Activated naive CD4-positive, alpha-beta T cell treated with anti-CD3 and anti-CD28 coated beads for 36 hours (primary cell): ENCODE measurements around the gene ZSWIM3. TPM values are rescaled to one million over a fixed set of nuclear protein-coding genes. Genes with fewer than 3 reads are reported as not detected.
A peak's percentile ranks its signal among the peaks of the same experiment; 100 is the strongest.

Source experiments
- CTCF ChIA-PET: fragments of 350-600 bp; sonication (Branson Sonifier 250); formaldehyde crosslinking; loops from one replicate; lab custom pipeline; 2021; ENCODE audit warnings: antibody characterized with exemption; lab: Charles Lee
- DNase-seq: peaks from one replicate; pipeline ENCODE4 v3.0.0-alpha.2; 2020
- H3K27ac Mint-ChIP-seq: one replicate; pipeline ENCODE4 v1.8.0; 2021; ENCODE audit warnings: mild to moderate bottlenecking, mixed read lengths
- H3K27me3 Mint-ChIP-seq: one replicate; pipeline ENCODE4 v1.8.0; 2021; ENCODE audit warnings: low read depth, mixed read lengths
- H3K36me3 Mint-ChIP-seq: one replicate; pipeline ENCODE4 v1.8.0; 2021; ENCODE audit warnings: low read depth, mixed read lengths
- H3K4me1 Mint-ChIP-seq: one replicate; pipeline ENCODE4 v1.8.0; 2021; ENCODE audit warnings: low read depth, mixed read lengths
- H3K4me3 Mint-ChIP-seq: one replicate; pipeline ENCODE4 v1.8.0; 2021; ENCODE audit warnings: mild to moderate bottlenecking, moderate library complexity, mixed read lengths
- H3K9me3 Mint-ChIP-seq: one replicate; pipeline ENCODE4 v1.8.0; 2021; ENCODE audit warnings: mixed read lengths
- intact Hi-C: fragments of 100-400 bp; cut with micrococcal nuclease; formaldehyde crosslinking; loops from one replicate; pipeline ENCODE4 v1.15.1; 2023
- total RNA-seq, 2 experiments: library from RNA; stranded (reverse); gene quantifications; one replicate each; pipeline ENCODE4 v1.2.3, GENCODE V29; 2021

The ZSWIM3 gene
- total RNA-seq, 2 experiments from 2014 or later = 3.3 to 3.7 TPM

DNA sequence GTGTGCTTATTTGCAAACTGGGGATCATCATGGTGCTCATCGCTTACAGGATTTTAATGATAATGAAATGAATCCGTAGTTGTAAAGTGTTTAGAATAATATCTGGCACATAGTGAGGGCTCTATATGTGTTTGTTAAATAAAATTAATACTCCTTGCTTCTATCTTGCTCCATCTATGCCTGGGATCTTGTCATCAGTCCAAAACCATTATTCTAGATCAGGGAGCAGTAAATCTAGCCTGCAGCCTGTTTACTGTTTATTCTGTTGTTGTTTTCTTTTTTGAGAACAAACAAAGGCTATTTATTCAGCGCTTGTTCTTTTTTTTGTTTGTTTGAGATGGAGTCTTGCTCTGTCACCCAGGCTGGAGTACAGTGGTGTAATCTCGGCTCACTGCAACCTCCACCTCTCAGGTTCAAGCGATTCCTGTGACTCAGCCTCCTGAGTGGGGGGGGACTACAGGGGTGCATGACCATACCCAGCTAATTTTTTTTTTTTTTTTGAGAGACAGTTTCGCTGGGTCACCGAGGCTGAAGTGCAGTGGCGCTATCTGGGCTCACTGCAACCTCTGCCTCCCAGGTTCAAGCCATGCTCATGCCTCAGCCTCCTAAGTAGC is 8.3 kb upstream of the ZSWIM3 start:
- CTCF ChIA-PET = no interaction called here
- H3K9me3 Mint-ChIP-seq = no peaks in the 10 kb centered on the region
- peaks cover 13% of the 10 kb centered on the region for H3K36me3 Mint-ChIP-seq
- H3K4me3 Mint-ChIP-seq = no peak overlapping the region
- peaks cover 4% of the 10 kb centered on the region for H3K4me1 Mint-ChIP-seq
- no peak overlapping the region for H3K27ac Mint-ChIP-seq
- DNase-seq = no peak
- intact Hi-C loops = no loop called here
- H3K27me3 Mint-ChIP-seq = no peaks in the 10 kb centered on the region

DNA sequence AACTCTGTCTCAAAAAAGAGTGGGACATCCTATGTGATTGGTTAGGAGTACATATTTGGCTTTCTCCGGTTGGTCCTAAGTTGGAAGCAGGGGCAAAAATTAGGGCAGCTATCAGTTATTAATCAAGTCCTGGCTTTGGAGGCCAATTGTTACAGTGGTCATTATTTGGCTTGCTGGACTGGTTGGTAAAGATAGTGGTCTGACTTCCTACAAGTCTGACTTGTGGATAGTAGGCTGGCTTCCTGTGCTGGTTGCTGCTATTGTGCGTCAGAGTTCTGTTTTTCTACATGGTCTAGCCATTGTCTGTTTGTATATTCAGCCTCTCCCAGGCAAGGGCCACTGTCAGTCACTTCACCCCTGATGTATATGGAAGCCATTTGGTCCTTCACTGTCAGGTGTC is 7.2 kb upstream of the ZSWIM3 start:
- H3K27ac Mint-ChIP-seq = no peak overlapping the region

DNA sequence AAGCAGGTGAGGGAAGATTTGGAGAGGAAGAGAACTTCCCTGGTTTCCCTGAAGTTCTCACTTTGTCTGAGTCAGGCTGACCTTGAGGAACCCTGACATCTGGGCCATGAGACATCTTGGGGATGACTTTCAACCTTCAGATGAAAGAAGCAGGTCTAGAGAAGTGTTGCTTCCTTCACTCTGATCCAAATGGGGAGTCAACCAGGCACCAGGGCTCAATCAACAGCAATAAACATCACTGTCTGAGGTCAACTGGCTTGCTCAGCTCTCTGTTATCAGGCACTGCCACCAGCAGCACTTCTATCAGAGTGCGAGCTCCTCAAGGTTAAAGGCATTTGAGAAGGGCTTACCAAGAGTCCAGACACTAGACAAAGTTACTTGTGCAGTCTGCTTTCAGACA is 6.5 kb upstream of the ZSWIM3 start:
- Mint-ChIP-seq H3K27me3 (no peaks in the 10 kb centered on the region), H3K27ac (no peak overlapping the region), H3K36me3 (peaks cover 13% of the 10 kb centered on the region), H3K4me3 (no peak overlapping the region), H3K9me3 (no peaks in the 10 kb centered on the region), H3K4me1 (peaks cover 19% of the 10 kb centered on the region)
- CTCF ChIA-PET = no interaction called here
- DNase-seq = no peak
- intact Hi-C loops = no loop called here

More for the DNA sequence above, 7.2 kb upstream of the ZSWIM3 start:
- CTCF ChIA-PET = no interaction called here
- Mint-ChIP-seq H3K36me3 (peaks cover 13% of the 10 kb centered on the region), H3K4me3 (no peak overlapping the region), H3K4me1 (peaks cover 14% of the 10 kb centered on the region), H3K27me3 (no peaks in the 10 kb centered on the region), H3K9me3 (no peaks in the 10 kb centered on the region)
- DNase-seq = no peak
- intact Hi-C loops = no loop called here

- H3K9me3 Mint-ChIP-seq = no peaks in the 10 kb centered on the region
- DNase-seq = no peak
- intact Hi-C loops = no loop called here
- H3K27me3 Mint-ChIP-seq = no peaks in the 10 kb centered on the region
- H3K27ac Mint-ChIP-seq = no peak overlapping the region
- no peak overlapping the region for H3K4me3 Mint-ChIP-seq
- CTCF ChIA-PET = no interaction called here
- H3K4me1 Mint-ChIP-seq = peaks cover 25% of the 10 kb centered on the region
- H3K36me3 Mint-ChIP-seq = peaks cover 12% of the 10 kb centered on the region
These were observed 5.9 kb upstream of the ZSWIM3 start for GRCh38 chr20:45851501-45851900.

DNA sequence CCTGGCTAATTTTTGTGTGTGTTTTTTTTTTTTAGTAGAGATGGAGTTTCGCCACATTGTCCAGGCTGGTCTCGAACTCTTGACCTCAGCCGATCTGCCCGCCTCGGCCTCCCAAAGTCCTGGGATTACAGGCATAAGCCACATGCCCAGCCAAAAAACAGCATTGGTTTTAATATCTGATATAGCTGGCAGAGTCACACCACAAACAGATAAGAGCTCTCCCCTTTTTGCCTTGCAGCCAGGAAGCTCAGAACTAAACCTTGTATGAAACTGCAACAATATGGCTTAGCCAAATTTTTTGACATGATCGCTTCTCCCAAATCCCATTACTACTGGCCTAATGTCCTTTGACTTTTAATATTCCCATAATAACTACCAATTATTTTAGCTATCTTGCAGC is 5.1 kb upstream of the ZSWIM3 start:
- Mint-ChIP-seq H3K4me1 (peaks cover 29% of the 10 kb centered on the region), H3K4me3 (no peak overlapping the region), H3K9me3 (no peaks in the 10 kb centered on the region), H3K36me3 (peaks cover 11% of the 10 kb centered on the region), H3K27me3 (no peaks in the 10 kb centered on the region), H3K27ac (no peak overlapping the region)
- CTCF ChIA-PET = interaction anchor here (0.7 to 1.1 kb wide), 2 partner anchors 82 to 118 kb away, joined by 4 to 5 read pairs; partner anchors contain the start of gene PCIF1
- intact Hi-C loops = no loop called here
- DNase-seq = no peak

DNA sequence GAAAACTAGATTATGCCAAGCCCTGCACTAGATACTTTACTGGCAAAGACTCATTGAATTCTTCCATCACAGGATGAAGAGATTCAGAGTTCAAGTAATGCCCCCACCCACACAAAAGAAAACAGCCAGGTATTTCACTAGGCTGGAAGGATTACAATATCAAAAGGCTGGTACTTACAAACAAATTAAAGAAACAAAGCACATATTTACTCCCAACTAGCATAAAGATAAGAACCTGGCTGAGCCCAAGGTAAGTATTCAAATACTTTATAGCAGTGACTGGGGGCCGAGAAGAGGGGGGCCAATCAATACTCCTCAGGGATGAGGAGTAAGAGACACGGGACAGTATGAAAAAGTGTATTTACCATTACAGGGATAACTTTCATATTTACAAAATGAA is 3.9 kb upstream of the ZSWIM3 start:
- no peak overlapping the region for H3K4me3 Mint-ChIP-seq
- H3K9me3 Mint-ChIP-seq = no peaks in the 10 kb centered on the region
- intact Hi-C loops = no loop called here
- DNase-seq = no peak
- CTCF ChIA-PET = no interaction called here
- H3K27me3 Mint-ChIP-seq = no peaks in the 10 kb centered on the region
- peaks cover 11% of the 10 kb centered on the region for H3K36me3 Mint-ChIP-seq
- no peak overlapping the region for H3K27ac Mint-ChIP-seq
- peaks cover 34% of the 10 kb centered on the region for H3K4me1 Mint-ChIP-seq

DNA sequence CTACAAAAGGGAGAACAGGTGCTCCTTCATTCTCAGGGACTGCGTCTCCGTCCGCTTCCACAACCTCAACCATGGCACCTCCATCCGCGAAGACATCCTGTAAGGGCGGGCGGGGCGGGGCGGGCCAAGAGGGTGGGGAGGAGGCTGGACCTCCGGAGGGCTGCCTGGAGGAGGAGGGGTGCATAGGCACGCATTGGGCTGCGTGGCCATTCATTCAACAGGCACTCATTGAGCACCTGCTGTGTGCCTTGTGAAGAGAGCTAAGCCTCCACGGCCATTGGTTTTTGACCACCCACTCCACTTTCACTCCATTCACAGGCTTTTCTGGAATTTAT is 435 bp downstream of the ZSWIM3 start:
- intact Hi-C loops = loop anchor here (1.0 to 5.0 kb wide), 8 partner anchors 23 to 114 kb away; partner anchors contain the start of genes CTSA, DNTTIP1, NEURL2 and UBE2C
- CTCF ChIA-PET = interaction anchor here (0.6 to 1.5 kb wide), 2 partner anchors 8 to 112 kb away, joined by 3 to 4 read pairs; no protein-coding TSS in a partner anchor
- peak; percentile 62 for DNase-seq
- H3K9me3 Mint-ChIP-seq = no peaks in the 10 kb centered on the region
- no peaks in the 10 kb centered on the region for H3K36me3 Mint-ChIP-seq
- H3K4me1 Mint-ChIP-seq = peaks cover 44% of the 10 kb centered on the region
- H3K27me3 Mint-ChIP-seq = no peaks in the 10 kb centered on the region
- H3K4me3 Mint-ChIP-seq = peak overlapping the region; percentile 95
- H3K27ac Mint-ChIP-seq = peak overlapping the region; percentile 98

DNA sequence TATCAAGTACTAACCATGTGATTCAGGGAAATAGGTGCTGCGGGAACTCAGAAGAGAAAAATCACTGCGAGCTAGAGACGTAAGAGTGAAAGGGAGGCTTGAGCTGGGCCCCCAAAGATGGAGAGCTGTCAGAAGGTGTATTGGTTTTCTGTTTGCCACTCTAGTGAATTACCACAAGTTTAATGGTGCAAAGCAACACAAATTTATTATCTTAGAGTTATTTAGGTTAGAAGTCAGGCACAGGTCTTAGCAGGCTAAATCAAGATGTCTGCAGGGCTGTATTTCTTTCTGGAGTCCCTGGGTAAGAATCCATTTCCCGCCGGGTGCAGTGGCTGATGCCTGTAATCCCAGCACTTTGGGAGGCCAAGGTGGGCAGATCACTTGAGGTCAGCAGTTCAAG is 2.5 kb downstream of the ZSWIM3 start:
- CTCF ChIA-PET = interaction anchor here (0.6 kb wide), 1 partner anchor 117 kb away, joined by 5 read pairs; no protein-coding TSS in a partner anchor
- Mint-ChIP-seq H3K9me3 (no peaks in the 10 kb centered on the region), H3K27me3 (no peaks in the 10 kb centered on the region), H3K36me3 (no peaks in the 10 kb centered on the region), H3K4me1 (peaks cover 34% of the 10 kb centered on the region), H3K27ac (no peak overlapping the region), H3K4me3 (no peak overlapping the region)
- no peak for DNase-seq
- intact Hi-C loops = loop anchor here (5.0 kb wide), 1 partner anchor 68 kb away; the partner anchor contains the start of genes DNTTIP1 and WFDC3

- H3K27me3 Mint-ChIP-seq = no peaks in the 10 kb centered on the region
- intact Hi-C loops = no loop called here
- no peak overlapping the region for H3K4me3 Mint-ChIP-seq
- H3K27ac Mint-ChIP-seq = no peak overlapping the region
- CTCF ChIA-PET = interaction anchor here (0.6 to 0.8 kb wide), 2 partner anchors 23 to 118 kb away, joined by 3 to 5 read pairs; no protein-coding TSS in a partner anchor
- H3K9me3 Mint-ChIP-seq = no peaks in the 10 kb centered on the region
- no peak for DNase-seq
- H3K36me3 Mint-ChIP-seq = no peaks in the 10 kb centered on the region
- H3K4me1 Mint-ChIP-seq = peaks cover 27% of the 10 kb centered on the region
These were observed 3.3 kb downstream of the ZSWIM3 start for GRCh38 chr20:45860560-45861220.

DNA sequence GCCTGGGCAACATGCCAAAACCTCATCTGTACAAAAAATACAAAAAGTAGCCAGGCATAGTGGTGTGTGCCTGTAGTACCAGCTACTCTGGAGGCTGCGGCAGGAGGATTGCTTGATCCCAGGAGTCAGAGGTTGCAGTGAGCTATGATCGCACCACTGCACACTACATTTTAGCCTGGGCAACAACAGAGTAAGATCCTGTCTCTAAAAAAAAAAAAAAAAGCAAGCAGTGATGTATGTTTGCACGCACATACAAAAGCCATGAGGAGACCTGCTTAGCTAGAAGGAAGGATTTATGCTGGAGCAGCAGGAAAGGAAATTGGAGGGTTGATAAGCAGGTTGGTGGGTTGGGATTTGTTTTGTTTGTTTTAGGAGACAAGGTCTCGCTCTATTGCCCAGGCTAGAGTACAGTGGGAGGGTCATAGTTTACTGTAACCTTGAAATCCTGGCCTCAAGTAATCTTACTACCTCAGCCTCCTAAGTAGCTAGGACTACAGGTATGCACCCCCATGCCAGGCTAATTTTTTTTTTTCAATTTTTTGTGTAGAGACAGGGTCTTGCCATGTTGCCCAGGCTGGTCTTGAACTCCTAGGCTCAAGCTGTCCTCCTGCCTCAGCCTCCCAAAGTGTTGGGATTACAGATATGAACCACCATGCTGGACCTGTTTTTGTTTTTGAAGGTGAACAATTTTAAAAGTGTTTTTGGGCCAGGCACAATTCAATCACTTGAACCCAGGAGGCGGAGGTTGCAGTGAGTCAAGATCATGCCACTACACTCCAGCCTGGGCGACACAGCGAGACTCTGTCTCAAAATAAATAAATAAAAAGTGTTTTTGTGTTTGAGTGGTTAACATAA is 4.0 kb downstream of the ZSWIM3 start:
- H3K4me1 Mint-ChIP-seq = peaks cover 20% of the 10 kb centered on the region
- intact Hi-C loops = no loop called here
- no peaks in the 10 kb centered on the region for H3K9me3 Mint-ChIP-seq
- DNase-seq = no peak
- CTCF ChIA-PET = interaction anchor here (0.8 kb wide), 2 partner anchors 24 to 1753 kb away, joined by 3 to 6 read pairs; no protein-coding TSS in a partner anchor
- H3K4me3 Mint-ChIP-seq = no peak overlapping the region
- no peaks in the 10 kb centered on the region for H3K36me3 Mint-ChIP-seq
- H3K27me3 Mint-ChIP-seq = no peaks in the 10 kb centered on the region
- H3K27ac Mint-ChIP-seq = no peak overlapping the region

DNA sequence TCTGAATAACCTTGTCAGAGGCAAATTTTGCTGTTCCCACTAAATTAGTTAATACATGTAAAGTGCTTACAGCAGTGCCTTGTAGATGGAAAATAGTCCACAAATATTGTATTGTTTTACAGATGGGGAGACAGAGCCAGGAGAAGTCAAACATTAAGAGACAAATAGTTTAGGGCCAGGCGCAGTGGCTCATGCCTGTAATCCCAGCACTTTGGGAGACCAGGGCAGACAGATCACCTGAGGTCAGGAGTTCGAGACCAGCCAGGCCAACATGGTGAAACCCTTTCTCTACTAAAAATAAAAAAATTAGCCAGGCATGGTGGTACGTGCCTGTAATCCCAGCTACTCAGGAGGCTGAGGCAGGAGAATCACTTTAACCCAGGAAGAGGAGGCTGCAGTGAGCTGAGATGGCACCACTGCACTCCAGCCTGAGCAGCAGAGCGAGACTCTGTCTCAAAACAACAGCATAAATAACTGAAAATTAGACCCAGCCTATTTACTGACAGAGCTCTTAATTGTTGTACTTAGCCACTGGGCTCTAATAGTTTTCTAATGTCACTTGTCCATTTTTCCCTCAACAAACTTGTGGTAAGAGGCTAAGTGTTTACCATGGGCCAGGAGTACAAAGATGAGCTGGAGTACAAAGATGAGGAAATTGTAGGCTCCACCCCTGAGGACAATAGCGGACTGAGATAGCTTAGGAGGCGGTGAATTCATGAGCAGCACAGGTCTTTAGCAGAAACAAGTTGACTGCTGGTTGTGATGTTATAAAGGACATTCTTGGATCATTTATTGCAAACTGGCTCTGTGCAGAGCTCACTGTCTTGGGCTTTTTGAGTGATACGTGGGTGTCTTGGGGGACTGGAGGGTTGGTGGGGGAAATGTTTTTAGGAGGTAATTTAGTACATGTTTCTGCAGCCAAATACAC is 6.4 kb downstream of the ZSWIM3 start:
- Mint-ChIP-seq H3K27ac (no peak overlapping the region), H3K9me3 (no peaks in the 10 kb centered on the region), H3K27me3 (no peaks in the 10 kb centered on the region), H3K4me1 (peaks cover 7% of the 10 kb centered on the region), H3K36me3 (no peaks in the 10 kb centered on the region), H3K4me3 (no peak overlapping the region)
- CTCF ChIA-PET = no interaction called here
- intact Hi-C loops = no loop called here
- DNase-seq = no peak
